Measurements from ENCODE around the gene SUSD2. TPM values are rescaled to one million over a fixed set of nuclear protein-coding genes. Genes with fewer than 3 reads are reported as not detected.

SUSD2 gene
- total and polyA plus RNA-seq, 9 of the 15 experiments (the other 6 are each of a cell fraction or from before 2014, with no cell fraction given), result 0.01 to 0.16 (median 0.04) TPM; not detected in 4

DNA sequence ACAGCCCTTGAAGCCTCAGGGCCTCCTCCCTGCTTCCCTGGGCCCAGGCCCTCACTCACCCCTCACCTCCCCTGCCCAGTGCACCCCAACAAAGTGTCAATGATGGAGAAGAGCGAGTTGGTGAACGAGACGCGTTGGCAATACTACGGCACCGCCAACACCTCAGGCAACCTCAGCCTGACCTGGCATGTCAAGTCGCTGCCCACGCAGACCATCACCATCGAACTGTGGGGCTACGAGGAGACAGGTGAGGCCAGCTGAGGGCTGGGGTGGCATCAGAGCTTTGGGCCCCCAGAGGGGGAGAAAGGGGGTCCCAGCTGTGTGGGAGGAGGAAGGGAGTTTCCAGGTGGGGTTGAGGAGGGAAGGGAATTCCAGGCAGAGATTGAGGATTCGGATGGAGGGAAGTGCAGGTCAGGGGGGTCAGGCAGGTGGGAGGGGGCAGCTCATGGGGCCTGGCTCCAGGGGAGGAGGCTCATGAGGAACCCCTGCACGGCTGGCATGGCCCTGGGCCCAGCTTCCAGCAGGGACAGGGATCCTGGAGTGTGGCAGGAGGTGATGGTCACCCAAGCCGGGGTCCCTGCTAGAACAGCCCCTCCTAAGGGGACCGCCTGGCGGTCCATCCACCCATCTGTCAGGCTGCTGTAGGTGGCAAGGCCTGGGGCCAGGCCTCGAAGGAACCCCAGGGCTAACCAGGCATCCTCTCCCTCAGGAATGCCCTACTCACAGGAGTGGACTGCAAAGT is 2.9 kb downstream of the SUSD2 start:
- peaks cover 0 to 41% of the 10 kb centered on the region in 2 experiments; a peak in 2 of 5 replicates for H3K4me1 ChIP-seq (replicated peaks in 1 of 2; ENCODE audit: control insufficient read depth in 2 of 2, insufficient read depth in 2 of 2, low read length in 2 of 2)
- H4K20me1 ChIP-seq (replicated peaks; ENCODE audit: control insufficient read depth, insufficient read depth, low read length), result 0 out of 2 replicates have a peak, but pooled peaks cover 6% of the 10 kb centered on the region
- no peaks in the 10 kb centered on the region for H3K9me1 ChIP-seq (ENCODE audit: control insufficient read depth, insufficient read depth, low read length)
- FAIRE-seq (no peak), ATAC-seq (no peak), DNase-seq (ENCODE audit: extremely low read depth in 1 of 4, low spot score in 3 of 4) (no peak)
- BruUV-seq (replicated peaks), result no TSS peak
- no peaks in the 10 kb centered on the region for H3K9me3 ChIP-seq (replicated peaks; ENCODE audit: control insufficient read depth, insufficient read depth, low read depth, low read length)
- H3K4me3 ChIP-seq, result no peak overlapping the region
- in situ Hi-C loops (cut with MboI) (no loop called here), intact Hi-C loops (cut with micrococcal nuclease) (loop anchor here (10.0 kb wide), 2 partner anchors 229 to 341 kb away; no protein-coding TSS in a partner anchor)
- TF ChIP-seq DIDO1 (tag; IDR thresholded peaks at IDR 0.05; ENCODE audit: low read depth) (no peak), RAD21 (CRISPR knock-in tag; conservative IDR thresholded peaks at IDR 0.05 in 1 of 2, IDR thresholded peaks at IDR 0.05 in 1 of 2) (no peak), SP2 (IDR thresholded peaks at IDR 0.05; ENCODE audit: extremely low read depth, low read depth, low read length, poor library complexity, severe bottlenecking) (no peak)
- TF ChIP-seq, protein P1, sequence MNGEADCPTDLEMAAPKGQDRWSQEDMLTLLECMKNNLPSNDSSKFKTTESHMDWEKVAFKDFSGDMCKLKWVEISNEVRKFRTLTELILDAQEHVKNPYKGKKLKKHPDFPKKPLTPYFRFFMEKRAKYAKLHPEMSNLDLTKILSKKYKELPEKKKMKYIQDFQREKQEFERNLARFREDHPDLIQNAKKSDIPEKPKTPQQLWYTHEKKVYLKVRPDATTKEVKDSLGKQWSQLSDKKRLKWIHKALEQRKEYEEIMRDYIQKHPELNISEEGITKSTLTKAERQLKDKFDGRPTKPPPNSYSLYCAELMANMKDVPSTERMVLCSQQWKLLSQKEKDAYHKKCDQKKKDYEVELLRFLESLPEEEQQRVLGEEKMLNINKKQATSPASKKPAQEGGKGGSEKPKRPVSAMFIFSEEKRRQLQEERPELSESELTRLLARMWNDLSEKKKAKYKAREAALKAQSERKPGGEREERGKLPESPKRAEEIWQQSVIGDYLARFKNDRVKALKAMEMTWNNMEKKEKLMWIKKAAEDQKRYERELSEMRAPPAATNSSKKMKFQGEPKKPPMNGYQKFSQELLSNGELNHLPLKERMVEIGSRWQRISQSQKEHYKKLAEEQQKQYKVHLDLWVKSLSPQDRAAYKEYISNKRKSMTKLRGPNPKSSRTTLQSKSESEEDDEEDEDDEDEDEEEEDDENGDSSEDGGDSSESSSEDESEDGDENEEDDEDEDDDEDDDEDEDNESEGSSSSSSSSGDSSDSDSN (IDR thresholded peaks at IDR 0.05; ENCODE audit: borderline replicate concordance in 1 of 2, low read depth in 2 of 2, low read length in 2 of 2), result no peak
- no peak overlapping the region for H3K9ac ChIP-seq (ENCODE audit: insufficient read depth in 1 of 2, low read depth in 2 of 2, low read length in 2 of 2)
- no peak overlapping the region for H3K27ac ChIP-seq (ENCODE audit: extremely low read depth, low read depth, low read length)
- CTCF ChIA-PET (ENCODE audit: low intra/inter-chr PET ratio), result no interaction called here
- no peak overlapping the region for H2AFZ ChIP-seq (ENCODE audit: low read depth, low read length)
- peaks cover 2 to 21% of the 10 kb centered on the region in 2 experiments; a peak in 2 of 5 replicates for H3K27me3 ChIP-seq (ENCODE audit: control insufficient read depth in 2 of 2, insufficient read depth in 2 of 2, low read length in 2 of 2)
- no peak overlapping the region for H3K4me2 ChIP-seq (ENCODE audit: insufficient read depth, low read length)
- no peaks in the 10 kb centered on the region for H3K36me3 ChIP-seq (ENCODE audit: control insufficient read depth, insufficient read depth, low read length)
- no peaks in the 10 kb centered on the region for H3K79me2 ChIP-seq (ENCODE audit: control insufficient read depth, insufficient read depth, low read length)
- WGBS (ENCODE audit: insufficient coverage, low coverage, missing lambda C conversion rate), result 15% methylated on average over 9 of the region's 16 CpGs
- POLR2A ChIA-PET, result no interaction called here
